ENCODE results near the gene PTPRM.

The PTPRM gene

DNA sequence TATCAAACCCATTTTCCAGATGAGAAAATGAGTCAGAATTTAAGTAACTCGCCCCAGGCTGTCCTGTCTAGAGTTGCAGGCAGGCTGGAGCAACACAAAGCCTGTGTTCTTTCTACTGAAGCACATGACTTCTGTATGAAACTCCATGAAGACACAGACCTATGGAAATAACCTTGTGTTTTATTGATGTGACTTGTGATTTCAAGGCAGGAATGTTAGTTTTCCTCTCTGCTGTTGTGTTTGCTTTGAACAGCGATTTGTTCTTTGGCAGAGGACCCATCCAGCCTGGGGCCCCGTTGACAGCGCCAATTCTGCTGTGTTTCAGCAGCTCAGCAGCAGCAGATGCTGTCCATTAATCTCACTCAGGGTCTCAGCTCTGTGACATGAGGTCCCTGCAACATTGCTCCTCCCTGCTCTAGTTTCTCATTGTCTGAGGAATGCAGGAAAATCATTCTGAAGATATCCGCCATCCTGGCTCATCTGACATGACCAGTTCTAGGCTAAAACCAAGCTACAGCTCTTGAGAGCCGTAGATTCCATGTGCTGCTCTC is 697.8 kb downstream of the PTPRM start:
- no peak for DNase-seq

DNA sequence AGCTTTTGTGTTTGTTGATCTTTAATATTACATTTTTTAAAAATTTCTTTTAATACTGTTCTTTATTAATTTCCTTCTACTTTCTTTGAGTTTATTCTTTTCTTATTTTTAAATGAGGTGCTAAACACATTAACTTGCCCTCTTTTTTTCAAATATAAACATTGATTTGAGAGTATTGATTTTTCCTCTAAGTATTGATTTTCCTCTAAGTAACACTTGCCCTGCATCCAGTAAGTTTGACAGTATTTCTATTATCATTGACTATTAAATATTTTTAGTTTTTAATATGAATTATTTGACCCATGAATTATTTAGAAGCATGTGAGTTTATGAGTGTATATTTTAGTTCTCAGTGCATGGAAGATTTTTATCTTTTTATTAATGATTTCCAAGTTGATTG is 705.1 kb downstream of the PTPRM start:
- DNase-seq, result no peak

DNA sequence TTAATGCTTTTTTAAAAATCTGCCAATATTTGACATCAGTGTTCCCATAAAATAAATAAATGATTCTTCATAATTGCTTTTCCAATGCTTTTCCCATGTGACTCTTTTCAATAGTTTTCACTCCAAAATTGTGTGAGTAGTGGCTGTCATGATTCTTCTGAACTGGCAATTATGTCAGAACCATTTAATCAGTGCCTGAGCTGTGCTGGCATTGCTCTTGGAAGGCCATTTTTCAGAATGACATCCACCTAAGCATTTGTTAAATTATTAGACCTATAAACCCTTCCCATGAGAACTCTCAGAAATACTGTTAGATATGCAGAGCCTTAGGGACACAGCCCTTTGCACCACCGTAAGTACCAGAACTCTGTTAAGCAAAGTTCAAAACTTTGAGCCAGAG is 707.3 kb downstream of the PTPRM start:
- DNase-seq, result no peak

DNA sequence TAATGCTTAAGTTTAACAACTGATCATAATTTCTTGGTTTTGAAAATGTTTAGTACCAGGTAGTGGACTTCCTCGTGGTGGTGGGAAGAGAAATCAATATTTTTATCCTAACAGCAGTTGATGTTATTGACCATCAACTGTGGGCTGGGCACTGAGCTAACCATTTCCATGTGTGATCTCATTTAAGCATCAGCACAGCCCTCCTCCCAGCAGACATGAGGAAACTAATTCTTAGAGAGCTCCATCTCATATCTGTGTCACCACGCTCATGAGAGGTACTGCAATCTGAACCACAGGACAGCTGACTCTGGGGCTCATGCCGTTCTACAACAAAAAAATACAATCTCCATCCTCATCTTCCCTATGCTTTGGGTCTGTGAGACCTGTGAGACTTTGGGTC is 709.3 kb downstream of the PTPRM start:
- DNase-seq, result no peak

DNA sequence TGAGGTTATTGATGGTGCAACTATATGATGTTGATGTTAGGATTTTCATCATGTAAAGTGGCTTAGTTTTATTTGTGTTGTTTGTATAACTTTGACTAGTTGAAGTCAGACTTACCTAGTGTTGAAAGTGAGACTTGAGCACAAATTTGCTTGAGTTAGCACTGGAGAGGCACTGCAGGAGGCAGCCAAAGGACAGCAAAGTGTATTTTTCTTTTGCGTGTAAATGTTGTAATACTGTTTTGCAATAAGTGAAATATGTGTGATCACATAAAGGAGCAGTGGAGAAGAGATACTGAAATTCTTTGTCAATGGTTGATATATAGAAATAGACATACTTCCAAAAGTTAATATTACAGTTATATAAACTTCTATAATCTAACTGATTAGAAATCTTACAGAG is 710.2 kb downstream of the PTPRM start:
- DNase-seq, result no peak

DNA sequence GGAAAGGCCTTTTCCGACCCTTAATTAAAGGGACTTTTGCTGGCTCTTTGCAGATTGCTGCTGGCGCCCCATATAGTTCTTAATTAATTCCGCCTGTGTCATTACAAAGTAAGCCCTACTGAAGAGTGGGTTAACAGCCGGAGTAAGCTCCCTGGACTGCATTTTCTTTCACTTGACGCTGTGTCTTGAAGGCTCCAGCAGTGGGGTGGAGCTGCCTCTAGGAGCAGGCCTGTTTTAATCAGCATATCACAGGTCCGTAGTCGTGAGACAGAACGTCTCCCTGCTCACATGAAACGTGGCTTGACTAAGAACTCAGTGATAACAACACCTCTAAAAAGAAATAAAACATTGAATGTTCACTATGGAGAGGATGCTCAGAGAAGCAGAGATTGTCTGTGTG is 712.2 kb downstream of the PTPRM start:
- no peak for DNase-seq

DNA sequence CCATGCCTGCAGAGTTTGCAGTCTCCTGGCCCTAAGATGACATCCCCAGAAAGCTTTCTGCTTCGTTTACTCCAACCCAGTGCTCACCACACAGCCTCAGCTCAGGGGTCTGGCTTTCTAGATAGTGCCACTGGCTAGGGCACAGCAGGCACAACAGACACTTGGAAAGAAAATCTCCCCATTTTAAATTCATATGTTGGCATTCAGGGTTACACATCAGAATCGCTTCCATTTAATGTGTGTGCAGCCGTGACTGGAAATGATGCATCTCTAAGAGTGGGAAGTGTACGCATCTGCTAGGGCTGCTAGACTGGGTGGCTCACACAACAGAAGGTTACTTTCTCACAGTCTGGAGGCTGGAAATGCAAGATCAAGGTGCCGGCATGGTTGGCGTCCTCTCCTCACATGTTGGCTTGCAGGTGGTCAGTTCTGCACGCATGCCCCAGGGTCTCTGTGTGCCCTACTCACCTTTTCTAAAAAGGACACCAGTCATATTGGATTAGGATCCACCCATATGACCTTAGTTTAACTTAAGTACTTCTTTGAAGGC is 712.7 kb downstream of the PTPRM start:
- DNase-seq, result no peak

DNA sequence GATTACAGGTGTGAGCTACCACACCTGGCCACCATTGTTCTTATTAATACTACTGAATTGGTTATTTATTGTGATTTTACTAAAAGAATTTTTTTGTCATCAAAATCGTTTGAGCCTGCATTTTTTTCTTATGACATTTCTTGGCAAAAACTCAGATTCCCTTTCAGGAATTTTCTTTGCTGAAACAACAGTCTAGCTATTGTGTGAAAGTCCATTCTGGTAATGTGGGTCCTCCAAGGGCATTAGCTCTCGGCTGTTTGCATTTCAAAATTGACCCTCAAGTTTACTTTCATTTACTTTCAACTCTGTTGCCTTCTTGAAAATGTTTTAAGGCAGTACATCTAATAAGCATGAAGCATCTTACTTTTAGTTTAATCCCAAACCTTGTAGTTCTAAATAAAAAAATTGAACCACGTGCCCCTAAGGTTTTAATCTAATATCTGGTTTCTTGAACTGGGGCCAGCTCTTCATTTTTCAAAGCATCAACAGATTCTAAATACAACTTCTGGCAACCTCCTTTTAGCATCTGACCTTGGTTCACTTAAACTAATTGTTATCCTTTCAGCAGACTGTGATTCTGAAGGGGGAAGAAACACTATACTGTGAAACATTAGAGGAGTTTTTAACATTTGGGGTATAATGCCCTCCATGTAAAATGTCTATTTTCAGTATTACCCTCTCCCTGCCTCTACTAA is 716.9 kb downstream of the PTPRM start:
- no peak for DNase-seq

DNA sequence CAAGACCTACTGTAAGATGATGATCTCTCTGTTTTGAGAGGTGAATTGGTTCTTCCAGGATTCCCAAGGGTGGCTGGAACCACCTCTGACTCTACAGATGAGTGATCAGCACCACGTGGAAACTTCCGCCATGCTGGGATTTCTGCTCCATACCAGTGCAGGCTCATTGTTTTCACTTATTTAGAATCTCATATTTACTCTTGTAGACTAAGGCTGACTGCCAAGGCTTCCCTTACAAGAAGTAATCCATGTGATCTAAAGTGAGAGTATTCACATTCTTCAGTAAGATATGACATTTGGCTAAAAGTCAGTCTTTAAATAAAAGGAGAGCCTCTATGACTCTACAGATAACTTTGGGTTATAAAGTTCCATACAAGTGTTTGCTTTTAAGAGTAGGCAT is 719.2 kb downstream of the PTPRM start:
- DNase-seq, result no peak

DNA sequence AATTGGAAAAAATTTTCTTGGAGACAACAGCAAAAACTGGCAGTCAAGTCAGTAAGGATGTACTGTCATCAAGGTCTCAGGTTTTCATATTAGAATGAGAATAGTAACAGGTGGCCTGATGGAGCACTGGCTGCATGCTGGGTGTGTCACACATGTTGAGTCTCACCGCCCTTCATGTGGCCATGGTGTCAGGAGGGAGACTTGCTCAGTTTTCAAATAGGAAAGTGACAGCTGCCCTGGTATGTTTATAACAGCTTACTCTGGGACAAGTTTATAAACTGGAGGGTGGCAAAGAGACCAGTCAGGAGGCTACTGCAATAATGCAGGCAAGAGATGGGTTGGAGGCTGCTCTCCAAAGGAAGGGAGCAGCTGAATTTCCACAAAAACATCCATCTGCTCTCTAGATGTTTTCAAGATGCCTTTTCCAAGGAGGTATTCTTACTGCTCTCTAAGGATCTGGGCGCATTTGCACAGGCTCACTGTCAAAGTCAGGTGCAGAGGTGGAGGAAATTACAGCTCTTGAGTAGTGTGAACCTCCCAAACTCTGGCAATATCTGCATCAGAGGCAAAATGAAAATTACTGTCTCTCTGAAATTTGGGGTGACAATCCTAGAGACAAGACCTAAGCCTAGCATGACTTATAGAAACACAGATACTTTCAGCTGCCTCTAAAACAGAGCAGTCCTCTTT is 720.2 kb downstream of the PTPRM start:
- DNase-seq, result no peak

DNA sequence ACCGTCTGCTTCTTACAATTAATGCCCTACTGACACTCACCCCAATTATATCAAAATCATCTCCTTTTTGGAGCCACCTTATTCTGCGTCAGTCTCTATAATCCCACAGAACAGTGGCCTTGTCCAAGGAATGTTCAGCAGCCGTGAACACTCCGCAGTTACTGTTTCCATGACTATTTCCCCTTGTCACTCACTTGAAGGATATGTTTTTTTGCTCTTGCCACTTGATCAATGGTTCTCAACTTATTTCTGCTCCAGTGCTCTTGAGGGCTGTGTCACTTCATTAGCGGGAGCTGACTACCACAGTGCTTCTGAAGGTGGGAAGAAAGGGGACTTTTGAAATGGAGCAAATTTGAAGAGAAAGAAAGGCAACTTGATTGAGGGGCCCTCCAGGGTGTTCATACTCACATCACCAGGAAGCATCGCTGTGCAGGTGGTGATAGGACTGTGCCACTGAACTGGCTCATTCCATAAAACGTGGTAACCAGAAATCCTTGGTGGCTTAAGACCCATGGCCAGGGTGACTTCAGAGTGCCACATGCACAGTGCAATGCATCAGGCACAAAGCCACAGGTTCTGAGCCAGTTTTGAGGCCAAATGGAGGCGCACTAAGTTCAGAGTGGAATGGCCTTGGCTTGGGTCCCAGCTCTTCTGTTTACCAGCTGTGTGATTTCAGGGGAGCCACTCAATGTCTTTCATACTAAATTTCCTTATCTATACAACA is 721.5 kb downstream of the PTPRM start:
- no peak for DNase-seq

DNA sequence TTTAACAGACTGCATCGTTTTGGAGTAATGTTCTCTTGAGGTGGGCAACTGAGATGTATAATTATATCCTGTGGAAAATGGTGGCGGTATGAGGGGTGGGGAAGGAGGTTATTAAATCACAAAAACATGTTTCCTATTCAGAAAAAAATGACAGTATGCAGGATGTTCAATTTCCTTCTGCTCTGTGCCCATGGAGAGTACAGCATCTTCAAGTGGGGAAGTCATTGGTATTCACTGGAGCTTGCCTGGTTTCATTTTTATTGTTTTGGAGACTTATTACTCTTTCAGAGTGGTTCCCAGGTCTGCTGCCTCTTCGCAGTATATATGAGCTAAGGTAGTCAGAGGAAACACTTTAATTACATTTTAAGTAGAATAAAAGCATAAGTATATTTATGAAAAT is 723.3 kb downstream of the PTPRM start:
- no peak for DNase-seq

DNA sequence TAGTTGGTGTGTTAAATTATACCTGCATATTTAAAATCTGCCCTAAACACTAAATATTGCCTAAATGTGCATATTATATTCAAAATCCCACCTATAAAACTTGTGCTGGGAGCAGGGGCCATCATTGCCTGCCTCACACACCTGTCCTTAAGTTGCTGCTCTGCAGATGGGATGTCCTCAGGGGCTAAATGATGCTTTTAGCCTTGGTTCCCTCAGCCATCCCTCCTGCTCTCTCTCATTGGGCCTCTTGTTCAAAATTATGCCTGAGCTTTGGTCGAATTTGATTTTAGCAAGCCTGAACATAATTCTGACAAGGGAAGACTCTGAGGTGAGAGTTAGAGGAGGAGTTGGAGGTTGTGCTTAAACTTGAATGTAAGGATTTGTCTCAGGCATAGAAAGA is 723.8 kb downstream of the PTPRM start:
- DNase-seq, result no peak

DNA sequence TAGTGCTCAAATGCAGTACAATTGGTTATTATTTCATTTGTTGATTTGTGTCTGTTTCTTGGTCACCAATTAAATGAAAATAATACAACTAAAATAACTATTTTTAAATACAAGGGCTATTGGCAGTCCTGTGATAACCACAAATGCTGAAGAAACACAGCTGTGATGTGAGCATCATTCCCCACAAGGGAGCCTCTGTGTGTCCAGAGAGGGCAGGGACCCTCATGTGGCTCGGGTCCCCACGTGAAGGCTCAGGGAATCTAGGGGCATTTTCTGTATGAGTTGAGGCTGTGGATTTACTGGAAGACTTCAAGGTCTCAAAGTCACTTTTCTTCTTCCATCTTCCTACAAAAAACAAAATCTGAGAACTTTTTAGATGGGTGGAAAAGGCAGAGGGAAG is 726.1 kb downstream of the PTPRM start:
- no peak for DNase-seq

DNA sequence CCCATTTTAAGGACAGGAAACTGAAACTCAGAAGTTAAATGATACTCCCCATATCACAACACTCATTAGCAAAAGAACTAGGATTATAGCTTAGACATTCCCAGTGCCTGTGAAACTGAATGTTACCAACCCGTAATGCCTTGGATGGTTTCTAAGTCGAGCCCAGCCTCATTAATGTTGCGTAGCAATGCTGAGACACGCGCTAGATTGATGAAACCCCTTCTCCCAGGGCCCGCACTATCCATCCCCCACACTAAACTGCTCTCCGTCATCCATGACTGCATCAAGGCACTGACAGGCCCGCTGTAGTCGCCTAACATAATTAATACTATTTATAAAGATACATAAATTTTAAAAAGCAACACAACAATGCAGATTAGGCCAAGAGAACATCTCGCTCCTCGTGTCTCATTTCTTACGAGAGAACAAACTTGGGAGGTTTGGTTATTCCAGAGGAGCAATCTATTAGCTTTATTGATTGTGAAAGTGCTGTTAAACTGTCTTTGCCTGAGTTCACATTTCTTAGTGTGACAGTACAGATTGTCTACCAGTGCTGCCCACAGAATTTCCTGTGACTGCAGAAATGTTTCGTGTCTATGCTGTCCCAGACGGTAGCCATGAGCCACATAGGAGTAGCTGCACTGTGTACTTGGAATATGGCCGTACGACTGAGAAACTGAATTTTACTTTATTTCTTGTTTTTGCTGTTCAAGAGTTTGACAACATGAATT is 729.9 kb downstream of the PTPRM start:
- no peak for DNase-seq

DNA sequence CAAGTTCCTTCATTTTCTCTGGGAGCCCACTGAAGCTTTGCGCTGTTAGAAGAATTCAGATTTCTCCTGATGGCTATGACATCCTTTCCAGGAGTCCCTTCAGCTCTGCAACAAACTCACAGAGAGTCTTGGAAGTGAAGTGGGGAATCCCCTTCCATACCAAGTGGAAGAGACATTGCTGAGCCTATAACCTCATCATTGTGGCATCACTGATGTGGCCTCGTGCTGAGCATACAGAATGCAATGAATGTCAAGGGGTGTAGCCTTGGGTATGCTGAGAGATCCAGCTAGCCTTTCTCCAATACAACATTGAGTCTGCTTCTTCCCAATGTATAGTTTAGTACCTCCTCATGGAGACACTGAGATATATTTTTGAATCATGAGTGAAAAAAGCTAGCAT is 731.1 kb downstream of the PTPRM start:
- DNase-seq, result no peak

DNA sequence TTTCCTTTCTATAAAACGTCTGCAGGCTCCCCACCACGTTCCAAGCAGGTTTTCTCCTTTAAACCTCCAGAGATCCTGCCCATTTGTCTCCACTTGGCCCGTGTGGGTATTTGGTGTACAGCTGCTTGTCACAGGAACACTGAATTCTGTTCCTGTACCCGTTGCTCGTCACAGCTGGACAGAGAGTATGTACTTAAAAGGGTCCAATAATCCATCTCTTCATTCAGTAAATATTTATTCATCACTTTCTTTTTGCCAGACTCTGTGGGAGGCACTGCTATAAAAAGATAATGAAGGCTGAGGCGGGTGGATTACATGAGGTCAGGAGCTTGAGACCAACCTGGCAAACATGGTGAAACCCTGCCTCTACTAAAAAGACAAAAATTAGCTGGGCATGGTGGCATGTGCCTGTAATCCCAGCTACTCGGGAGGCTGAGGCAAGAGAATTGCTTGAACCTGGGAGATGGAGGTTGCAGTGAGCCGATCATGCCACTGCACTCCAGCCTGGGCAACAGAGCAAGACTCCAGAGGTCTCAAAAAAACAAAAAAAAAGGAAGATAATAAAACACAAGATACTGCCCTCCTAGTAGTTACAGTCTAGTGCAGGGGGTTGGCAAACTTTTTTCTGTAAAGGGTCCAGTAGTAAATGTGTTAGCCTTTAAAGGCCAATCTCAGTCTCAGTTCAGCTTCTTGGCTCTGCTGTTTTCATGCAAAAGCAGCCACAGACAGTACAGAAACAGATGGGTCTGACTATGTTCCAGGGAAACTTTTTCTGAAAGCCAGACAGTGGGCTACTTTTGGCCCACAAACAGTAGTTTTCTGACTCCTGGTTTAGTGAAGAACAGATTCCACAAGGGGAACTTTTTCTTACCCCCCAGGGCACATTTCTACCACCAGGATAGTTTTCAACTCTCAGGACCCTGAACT is 732.2 kb downstream of the PTPRM start:
- DNase-seq, result no peak

DNA sequence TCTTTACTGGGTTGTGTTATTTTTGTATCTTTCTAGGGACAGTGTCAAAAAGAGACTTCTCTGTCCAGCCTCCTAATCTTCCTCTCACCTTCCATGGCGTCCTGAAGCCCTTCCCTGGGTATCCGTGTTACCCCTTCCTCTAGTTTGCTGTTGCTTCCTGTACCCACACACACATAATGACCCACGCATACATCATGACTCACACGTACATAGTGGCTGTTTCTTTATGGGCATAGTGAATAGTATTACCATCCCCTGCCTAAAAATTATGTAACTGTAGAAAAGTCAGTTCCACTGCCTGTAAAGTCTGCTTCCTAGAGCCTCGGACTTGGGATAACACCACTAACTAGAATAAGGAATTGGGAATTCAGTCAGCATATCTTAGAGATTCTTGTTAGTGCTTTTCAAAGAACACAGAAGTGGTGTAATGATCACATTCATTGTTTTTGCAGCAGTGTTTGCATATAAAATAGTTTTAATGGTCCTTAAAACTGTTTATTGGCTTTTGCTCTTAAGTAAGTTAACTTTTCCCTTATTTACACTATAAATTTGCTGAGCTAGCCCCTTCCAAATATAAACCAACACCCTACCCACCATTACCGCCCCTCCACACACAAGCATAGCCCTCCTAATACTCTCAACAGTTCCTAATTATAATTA is 733.8 kb downstream of the PTPRM start:
- DNase-seq, result no peak

DNA sequence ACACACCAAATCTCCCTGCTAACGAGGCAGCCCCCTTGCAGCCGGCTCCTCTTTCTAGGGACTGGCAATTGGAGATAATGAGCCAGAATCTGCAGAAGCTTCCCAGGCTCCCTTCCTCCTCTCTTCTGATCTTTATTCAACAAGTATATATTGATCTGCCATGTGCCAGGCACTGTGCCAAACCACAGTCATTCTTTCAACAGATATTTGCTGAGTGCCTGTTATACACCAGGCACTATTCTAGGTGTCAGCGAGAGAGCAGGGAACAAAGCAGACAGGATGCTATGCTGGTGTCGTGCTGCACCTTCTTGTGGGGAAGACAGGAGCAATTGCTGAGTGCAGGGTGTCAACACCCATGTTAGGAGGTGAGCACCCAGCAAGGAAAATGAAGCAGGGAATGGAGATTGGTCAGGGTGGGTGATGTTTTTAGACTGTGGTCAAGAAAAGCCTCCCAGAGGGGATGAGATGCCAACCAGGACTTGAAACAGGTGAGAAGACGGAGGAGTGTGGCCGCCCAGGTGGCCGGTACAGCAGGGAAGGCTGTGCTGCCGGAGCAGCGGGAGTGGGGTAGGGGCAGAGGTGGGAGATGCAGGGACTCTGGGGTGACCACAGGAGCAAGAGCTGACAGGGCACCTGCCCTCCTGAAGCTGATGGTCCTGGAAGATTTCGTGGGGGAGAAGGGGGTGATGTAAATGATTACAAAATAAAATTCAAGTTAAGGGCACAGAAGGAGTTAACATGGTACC is 734.5 kb downstream of the PTPRM start:
- DNase-seq, result no peak

DNA sequence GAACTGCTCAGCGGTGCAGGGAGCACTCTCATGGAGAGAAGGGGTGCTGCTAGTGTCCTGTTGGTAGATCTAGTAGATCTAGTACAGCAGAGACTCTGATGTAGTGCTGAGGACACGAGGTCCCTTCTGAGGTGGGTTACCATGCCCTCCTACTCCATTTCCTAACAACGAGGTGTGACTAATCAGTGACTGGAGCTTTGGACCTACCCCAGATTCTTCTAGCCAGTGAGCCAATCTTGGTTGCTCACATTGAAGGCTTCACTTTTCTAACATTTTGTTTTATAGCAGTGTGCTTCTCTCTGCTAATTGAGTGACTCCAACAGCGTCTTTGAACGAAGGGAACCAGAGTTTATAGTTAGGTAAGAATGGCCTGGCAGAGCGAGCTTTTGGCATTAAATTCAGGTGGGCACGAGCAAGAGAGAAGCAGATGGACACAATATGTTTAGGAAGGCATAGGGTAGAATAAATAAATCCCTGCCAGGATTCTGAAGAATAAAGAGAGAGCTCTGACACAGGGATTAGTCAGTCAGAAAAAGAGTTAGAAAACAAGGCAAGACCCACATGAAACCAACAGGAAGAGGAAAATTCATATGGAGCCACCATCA is 736.1 kb downstream of the PTPRM start:
- no peak for DNase-seq
